WTC11 (cell line): ENCODE data around the gene CLPTM1L.

Source experiments
- ATF2 ChIP-seq: sonication (generic); formaldehyde crosslinking; IDR thresholded peaks from 2 replicates; pipeline ENCODE4 v1.8.1; 2022; ENCODE audit warnings: low read depth, missing genetic modification reagents, borderline replicate concordance
- CREB1 ChIP-seq: sonication (generic); formaldehyde crosslinking; IDR thresholded peaks from 2 replicates; pipeline ENCODE4 v1.8.0; 2023; ENCODE audit warnings: mild to moderate bottlenecking, missing genetic modification reagents
- ELF4 ChIP-seq: sonication (generic); formaldehyde crosslinking; IDR thresholded peaks from 2 replicates; pipeline ENCODE4 v1.8.1; 2022; ENCODE audit warnings: low read depth, mild to moderate bottlenecking, moderate library complexity, missing genetic modification reagents
- FOXJ3 ChIP-seq: sonication (generic); formaldehyde crosslinking; IDR thresholded peaks from 2 replicates; pipeline ENCODE4 v1.9.0; 2021; ENCODE audit warnings: missing genetic modification reagents, mild to moderate bottlenecking, borderline replicate concordance
- GABPB1 ChIP-seq: sonication (generic); formaldehyde crosslinking; IDR thresholded peaks from 2 replicates; pipeline ENCODE4 v1.8.1; 2023; ENCODE audit warnings: mild to moderate bottlenecking, missing genetic modification reagents
- JUN ChIP-seq: sonication (generic); formaldehyde crosslinking; IDR thresholded peaks from 2 replicates; pipeline ENCODE4 v1.8.0; 2023; ENCODE audit warnings: mild to moderate bottlenecking, missing genetic modification reagents
- MAX ChIP-seq: sonication (generic); formaldehyde crosslinking; IDR thresholded peaks from 2 replicates; pipeline ENCODE4 v1.8.0; 2022; ENCODE audit warnings: mild to moderate bottlenecking, missing genetic modification reagents
- MYBL2 ChIP-seq: sonication (generic); formaldehyde crosslinking; IDR thresholded peaks from 2 replicates; pipeline ENCODE4 v1.8.1; 2023; ENCODE audit warnings: mild to moderate bottlenecking, moderate library complexity, missing genetic modification reagents
- NR2C2 ChIP-seq: sonication (generic); formaldehyde crosslinking; IDR thresholded peaks from 2 replicates; pipeline ENCODE4 v1.8.0; 2022; ENCODE audit warnings: mild to moderate bottlenecking, missing genetic modification reagents
- USF1 ChIP-seq: sonication (generic); formaldehyde crosslinking; IDR thresholded peaks from 2 replicates; pipeline ENCODE4 v1.8.0; 2022; ENCODE audit warnings: mild to moderate bottlenecking, missing genetic modification reagents
- ZNF263 ChIP-seq: sonication (generic); formaldehyde crosslinking; IDR thresholded peaks from 2 replicates; pipeline ENCODE4 v1.8.1; 2022; ENCODE audit warnings: low read depth, mild to moderate bottlenecking, moderate library complexity, missing genetic modification reagents
- ZNF423 ChIP-seq: fragments of 250-450 bp; sonication (Bioruptor Pico); IDR thresholded peaks from 2 replicates; pipeline ENCODE4 v2.1.2; 2022; ENCODE audit warnings: mild to moderate bottlenecking, moderate library complexity
- ZNF532 ChIP-seq: fragments of 250-450 bp; sonication (Bioruptor Pico); IDR thresholded peaks from 2 replicates; pipeline ENCODE4 v1.9.0; 2021; ENCODE audit warnings: mild to moderate bottlenecking, borderline replicate concordance
- TF ChIP-seq, protein P1 (sequence below): fragments of 200-600 bp; IDR thresholded peaks from 2 replicates; pipeline ENCODE4 v1.8.0; 2022; ENCODE audit warnings: antibody characterized with exemption

- TF ChIP-seq, protein P1, sequence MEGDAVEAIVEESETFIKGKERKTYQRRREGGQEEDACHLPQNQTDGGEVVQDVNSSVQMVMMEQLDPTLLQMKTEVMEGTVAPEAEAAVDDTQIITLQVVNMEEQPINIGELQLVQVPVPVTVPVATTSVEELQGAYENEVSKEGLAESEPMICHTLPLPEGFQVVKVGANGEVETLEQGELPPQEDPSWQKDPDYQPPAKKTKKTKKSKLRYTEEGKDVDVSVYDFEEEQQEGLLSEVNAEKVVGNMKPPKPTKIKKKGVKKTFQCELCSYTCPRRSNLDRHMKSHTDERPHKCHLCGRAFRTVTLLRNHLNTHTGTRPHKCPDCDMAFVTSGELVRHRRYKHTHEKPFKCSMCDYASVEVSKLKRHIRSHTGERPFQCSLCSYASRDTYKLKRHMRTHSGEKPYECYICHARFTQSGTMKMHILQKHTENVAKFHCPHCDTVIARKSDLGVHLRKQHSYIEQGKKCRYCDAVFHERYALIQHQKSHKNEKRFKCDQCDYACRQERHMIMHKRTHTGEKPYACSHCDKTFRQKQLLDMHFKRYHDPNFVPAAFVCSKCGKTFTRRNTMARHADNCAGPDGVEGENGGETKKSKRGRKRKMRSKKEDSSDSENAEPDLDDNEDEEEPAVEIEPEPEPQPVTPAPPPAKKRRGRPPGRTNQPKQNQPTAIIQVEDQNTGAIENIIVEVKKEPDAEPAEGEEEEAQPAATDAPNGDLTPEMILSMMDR, result no peak
- no peak for TF ChIP-seq ATF2
- no peak for TF ChIP-seq ZNF532
- TF ChIP-seq MAX (CRISPR knock-in tag), result no peak
- TF ChIP-seq USF1 (CRISPR knock-in tag), result no peak
- TF ChIP-seq MYBL2 (CRISPR knock-in tag), result no peak
- TF ChIP-seq JUN (CRISPR knock-in tag), result no peak
- TF ChIP-seq GABPB1 (CRISPR knock-in tag), result no peak
- TF ChIP-seq ELF4 (CRISPR knock-in tag), result no peak
- TF ChIP-seq CREB1 (CRISPR knock-in tag), result no peak
- no peak for TF ChIP-seq ZNF263 (CRISPR knock-in tag)
- TF ChIP-seq ZNF423 (CRISPR knock-in tag), result no peak
- TF ChIP-seq FOXJ3 (CRISPR knock-in tag), result no peak
- TF ChIP-seq NR2C2, result no peak
Measured at GRCh38 chr5:1277781-1278180, 67.1 kb downstream of the CLPTM1L start.
